GM23338 (cell line): ENCODE results near the gene AP5Z1. TPM values are rescaled to one million over a fixed set of nuclear protein-coding genes. Genes with fewer than 3 reads are reported as not detected.

Experiments
- ATAC-seq: fragments of 200-7000 bp; cut with Tn5 transposase; 3 replicates; pipeline ENCODE4 v1.9.1; 2020
- DNase-seq: peaks from one replicate; pipeline ENCODE4 v3.0.0-alpha.2; 2015; ENCODE audit warnings: low spot score
- H2AFZ ChIP-seq: fragments of 200-600 bp; sonication (generic); 2 replicates; pipeline ENCODE4 v1.8.0; 2016; ENCODE audit warnings: antibody characterized with exemption, mild to moderate bottlenecking, moderate library complexity
- H3F3A ChIP-seq: fragments of 200-600 bp; sonication (generic); replicated peaks from 2 replicates; pipeline ENCODE4 v1.8.0; 2017; ENCODE audit warnings: antibody characterized with exemption, mixed run types, low read depth
- H3K27ac ChIP-seq: fragments of 200-600 bp; sonication (generic); 2 replicates; pipeline ENCODE4 v1.6.1; 2016; ENCODE audit warnings: low read depth
- H3K27me3 ChIP-seq: fragments of 200-600 bp; sonication (generic); 2 replicates; pipeline ENCODE4 v1.8.0; 2016; ENCODE audit warnings: mild to moderate bottlenecking, mixed run types, moderate library complexity; ENCODE audit not compliant: insufficient read depth
- H3K36me3 ChIP-seq: fragments of 200-600 bp; sonication (generic); 2 replicates; pipeline ENCODE4 v1.8.0; 2016; ENCODE audit warnings: mild to moderate bottlenecking; ENCODE audit not compliant: insufficient read depth
- H3K4me1 ChIP-seq: fragments of 200-600 bp; sonication (generic); 2 replicates; pipeline ENCODE4 v1.8.0; 2016; ENCODE audit warnings: mild to moderate bottlenecking, moderate library complexity; ENCODE audit not compliant: insufficient read depth
- H3K4me2 ChIP-seq: fragments of 200-600 bp; sonication (generic); 2 replicates; pipeline ENCODE4 v1.7.1; 2017; ENCODE audit warnings: mixed run types
- H3K4me3 ChIP-seq: fragments of 200-600 bp; sonication (generic); 2 replicates; pipeline ENCODE4 v1.6.1; 2016; ENCODE audit warnings: mixed run types
- H3K79me2 ChIP-seq: fragments of 200-600 bp; sonication (generic); replicated peaks from 2 replicates; pipeline ENCODE4 v1.8.0; 2017; ENCODE audit warnings: mild to moderate bottlenecking; ENCODE audit not compliant: insufficient read depth
- H3K9me2 ChIP-seq: fragments of 200-600 bp; sonication (generic); 2 replicates; pipeline ENCODE4 v1.8.0; 2017; ENCODE audit not compliant: insufficient read depth
- H4K20me1 ChIP-seq: fragments of 200-600 bp; sonication (generic); replicated peaks from 2 replicates; pipeline ENCODE4 v1.8.0; 2017; ENCODE audit warnings: mild to moderate bottlenecking; ENCODE audit not compliant: insufficient read depth
- H3K27ac Mint-ChIP-seq: 2 replicates; pipeline ENCODE4 v1.8.0; 2020; ENCODE audit warnings: inconsistent platforms, mild to moderate bottlenecking, moderate library complexity, mixed read lengths
- H3K27me3 Mint-ChIP-seq: 3 replicates; pipeline ENCODE4 v1.8.0; 2022; ENCODE audit warnings: low read depth, mild to moderate bottlenecking, moderate library complexity, mixed read lengths, inconsistent platforms; ENCODE audit not compliant: insufficient read depth, poor library complexity
- H3K36me3 Mint-ChIP-seq: 3 replicates; pipeline ENCODE4 v1.8.0; 2021; ENCODE audit warnings: low read depth, mild to moderate bottlenecking, inconsistent platforms, moderate library complexity, mixed read lengths
- H3K4me1 Mint-ChIP-seq: 3 replicates; pipeline ENCODE4 v1.8.0; 2020; ENCODE audit warnings: mild to moderate bottlenecking, inconsistent platforms, mixed read lengths
- H3K4me3 Mint-ChIP-seq: 3 replicates; pipeline ENCODE4 v1.8.0; 2021; ENCODE audit warnings: moderate library complexity, mild to moderate bottlenecking, inconsistent platforms, mixed read lengths
- H3K9me3 Mint-ChIP-seq: 3 replicates; pipeline ENCODE4 v1.8.0; 2020; ENCODE audit warnings: moderate library complexity, mild to moderate bottlenecking, inconsistent platforms, mixed read lengths
- CREB1 ChIP-seq: fragments of 250-450 bp; sonication (Bioruptor Pico); IDR thresholded peaks from 2 replicates; pipeline ENCODE4 v1.5.0; 2020; ENCODE audit warnings: low read depth, mild to moderate bottlenecking, moderate library complexity
- CTCF ChIP-seq, 2 experiments: fragments of 200-600 bp in 1 of 2; sonication (generic) in 1 of 2; conservative IDR thresholded peaks; 2 replicates each; pipeline versions ENCODE4 v1.5.1 to v1.6.1; 2016 to 2017; ENCODE audit warnings: antibody characterized with exemption in 2 of 2, low read depth in 2 of 2, mild to moderate bottlenecking in 2 of 2, moderate library complexity in 1 of 2
- EZH2 ChIP-seq: fragments of 200-600 bp; sonication (generic); IDR thresholded peaks from one replicate; pipeline ENCODE4 v1.8.0; 2017; ENCODE audit warnings: antibody characterized with exemption, mild to moderate bottlenecking, low read depth; ENCODE audit not compliant: unreplicated experiment
- EZH2phosphoT487 ChIP-seq: fragments of 200-600 bp; sonication (generic); IDR thresholded peaks from one replicate; pipeline ENCODE4 v1.8.1; 2018; ENCODE audit warnings: antibody characterized with exemption; ENCODE audit not compliant: unreplicated experiment
- JUNB ChIP-seq: IDR thresholded peaks from one replicate; pipeline ENCODE4 v1.6.1; 2016; ENCODE audit warnings: antibody characterized with exemption; ENCODE audit not compliant: unreplicated experiment
- POLR2AphosphoS5 ChIP-seq: IDR thresholded peaks from 2 replicates; pipeline ENCODE4 v1.6.1; 2016; ENCODE audit warnings: antibody characterized with exemption, low read depth
- REST ChIP-seq: IDR thresholded peaks from one replicate; pipeline ENCODE4 v1.6.1; 2018; ENCODE audit warnings: antibody characterized with exemption; ENCODE audit not compliant: unreplicated experiment
- STAT1 ChIP-seq: IDR thresholded peaks from one replicate; pipeline ENCODE4 v1.6.1; 2016; ENCODE audit warnings: antibody characterized with exemption; ENCODE audit not compliant: unreplicated experiment
- ZNF114 ChIP-seq: fragments of 250-450 bp; sonication (Bioruptor Pico); IDR thresholded peaks from 2 replicates; pipeline ENCODE4 v1.5.0; 2020; ENCODE audit warnings: mild to moderate bottlenecking, moderate library complexity
- ZNF331 ChIP-seq: fragments of 250-450 bp; sonication (Bioruptor Pico); IDR thresholded peaks from 2 replicates; pipeline ENCODE4 v1.5.0; 2020; ENCODE audit warnings: low read depth, mild to moderate bottlenecking, moderate library complexity
- ZNF462 ChIP-seq: fragments of 250-450 bp; sonication (Bioruptor Pico); IDR thresholded peaks from 2 replicates; pipeline ENCODE4 v1.5.0; 2020; ENCODE audit warnings: mild to moderate bottlenecking, moderate library complexity
- polyA plus RNA-seq: library from polyadenylated mRNA; unstranded; fragments of >200 nt; fragmentation: Nextera tagmentation; extraction: Ambion mirVana; gene quantifications from 2 replicates; pipeline ENCODE4 v1.2.1, GENCODE V29; 2016
- total RNA-seq: library from RNA; depleted of rRNA; stranded (reverse); fragments of >200 nt; shearing (Covaris generic); gene quantifications from 2 replicates; pipeline ENCODE4 v1.2.3, GENCODE V29; 2014

Gene AP5Z1
- total and polyA plus RNA-seq, 2 experiments from 2014 or later = 16.3 to 31.2 TPM

GRCh38 chr7:4815121-4815520 lies 39.7 kb downstream of the AP5Z1 start:
- Histone ChIP-seq H3K4me1 (no peaks in the 10 kb centered on the region), H2AFZ (no peak overlapping the region), H3K9me2 (no peaks in the 10 kb centered on the region), H3K4me2 (no peak overlapping the region), H3K36me3 (no peaks in the 10 kb centered on the region), H3K27ac (no peak overlapping the region), H3F3A (no peaks in the 10 kb centered on the region), H4K20me1 (no peaks in the 10 kb centered on the region), H3K27me3 (no peaks in the 10 kb centered on the region), H3K4me3 (no peak overlapping the region), H3K79me2 (no peaks in the 10 kb centered on the region)
- H3K27ac Mint-ChIP-seq = no peak overlapping the region
- TF ChIP-seq POLR2AphosphoS5 = no peak
- no peak for TF ChIP-seq EZH2
- no peak for TF ChIP-seq ZNF462 (CRISPR knock-in tag)
- no peak for TF ChIP-seq REST
- no peak for TF ChIP-seq CREB1 (CRISPR knock-in tag)
- TF ChIP-seq JUNB = no peak
- no peak for TF ChIP-seq STAT1
- no peak for TF ChIP-seq ZNF114 (CRISPR knock-in tag)
- no peak for TF ChIP-seq ZNF331
- no peak for TF ChIP-seq CTCF (conservative IDR thresholded peaks at IDR 0.05; ENCODE audit: low read depth in 2 of 2)
- TF ChIP-seq EZH2phosphoT487 = no peak
- peaks cover 9% of the 10 kb centered on the region; the same call in 1 of the 3 replicates for H3K9me3 Mint-ChIP-seq
- peaks cover 10% of the 10 kb centered on the region for H3K27me3 Mint-ChIP-seq
- no peak for DNase-seq
- H3K4me1 Mint-ChIP-seq = no peaks in the 10 kb centered on the region; the same call in 2 of the 3 replicates
- no peak for ATAC-seq
- H3K36me3 Mint-ChIP-seq = no peaks in the 10 kb centered on the region
- no peak overlapping the region for H3K4me3 Mint-ChIP-seq
